Gastroesophageal sphincter (tissue), 3 donors: ENCODE measurements around the gene OR2T35.
"Not testable (repeated sequence)": the region's sequence is repeated elsewhere in the genome, so short reads cannot be mapped to it uniquely, and the experiment has no call there.

Experiments
- CTCF ChIP-seq, 4 experiments: fragments of 200-600 bp in 2 of 4; fragments of 450-650 bp in 2 of 4; sonication (generic) in 1 of 4; IDR thresholded peaks; one replicate each; pipeline ENCODE4 v1.5.1; 2017 to 2019; ENCODE audit warnings: antibody characterized with exemption in 4 of 4, mild to moderate bottlenecking in 2 of 4, moderate library complexity in 2 of 4
- POLR2A ChIP-seq, 2 donors: fragments of 450-650 bp; IDR thresholded peaks; one replicate each; pipeline ENCODE4 v1.6.1; 2017; ENCODE audit warnings: antibody characterized with exemption in 2 of 2, mild to moderate bottlenecking in 2 of 2, moderate library complexity in 1 of 2
- POLR2AphosphoS5 ChIP-seq: sonication (generic); formaldehyde crosslinking; IDR thresholded peaks from one replicate; pipeline ENCODE4 v1.6.1; 2017; ENCODE audit warnings: antibody characterized with exemption

- TF ChIP-seq CTCF (IDR thresholded peaks at IDR 0.05); POLR2AphosphoS5; POLR2A (IDR thresholded peaks at IDR 0.05): not testable (repeated sequence)
Measured at GRCh38 chr1:248641583-248641982, 3.5 kb downstream of the OR2T35 start.
